ENCODE measurements around the gene DOCK10. TPM values are rescaled to one million over a fixed set of nuclear protein-coding genes. Genes with fewer than 3 reads are reported as not detected.

Gene DOCK10
- total RNA-seq, 1 donor: 20.7 TPM

DNA sequence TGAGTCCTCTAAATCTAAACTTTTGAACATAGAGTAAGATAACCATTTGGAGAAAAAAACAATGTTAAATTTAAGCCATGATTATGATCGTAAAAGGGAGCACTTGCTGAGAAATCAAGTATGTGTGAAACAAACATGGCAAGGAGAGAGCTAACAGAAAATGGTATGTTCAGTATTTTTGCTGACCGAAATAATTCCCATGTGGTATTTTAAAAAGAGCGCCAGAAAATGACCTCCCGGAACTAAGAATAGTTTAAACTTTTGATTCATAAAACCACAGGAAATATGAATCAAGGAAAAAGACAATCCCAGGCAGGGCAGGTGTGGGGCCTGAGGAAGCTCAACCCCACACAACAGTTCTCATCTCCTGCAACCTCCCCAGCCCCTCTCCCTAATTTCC lies 74.2 kb downstream of the DOCK10 start:
- no peak overlapping the region for H3K4me3 ChIP-seq (ENCODE audit: low read depth, low read length)
- DNase-seq (ENCODE audit: low read depth): no peak
- TF ChIP-seq, protein P1, sequence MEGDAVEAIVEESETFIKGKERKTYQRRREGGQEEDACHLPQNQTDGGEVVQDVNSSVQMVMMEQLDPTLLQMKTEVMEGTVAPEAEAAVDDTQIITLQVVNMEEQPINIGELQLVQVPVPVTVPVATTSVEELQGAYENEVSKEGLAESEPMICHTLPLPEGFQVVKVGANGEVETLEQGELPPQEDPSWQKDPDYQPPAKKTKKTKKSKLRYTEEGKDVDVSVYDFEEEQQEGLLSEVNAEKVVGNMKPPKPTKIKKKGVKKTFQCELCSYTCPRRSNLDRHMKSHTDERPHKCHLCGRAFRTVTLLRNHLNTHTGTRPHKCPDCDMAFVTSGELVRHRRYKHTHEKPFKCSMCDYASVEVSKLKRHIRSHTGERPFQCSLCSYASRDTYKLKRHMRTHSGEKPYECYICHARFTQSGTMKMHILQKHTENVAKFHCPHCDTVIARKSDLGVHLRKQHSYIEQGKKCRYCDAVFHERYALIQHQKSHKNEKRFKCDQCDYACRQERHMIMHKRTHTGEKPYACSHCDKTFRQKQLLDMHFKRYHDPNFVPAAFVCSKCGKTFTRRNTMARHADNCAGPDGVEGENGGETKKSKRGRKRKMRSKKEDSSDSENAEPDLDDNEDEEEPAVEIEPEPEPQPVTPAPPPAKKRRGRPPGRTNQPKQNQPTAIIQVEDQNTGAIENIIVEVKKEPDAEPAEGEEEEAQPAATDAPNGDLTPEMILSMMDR (IDR thresholded peaks at IDR 0.05; ENCODE audit: insufficient read depth, low read depth, low read length): no peak

DNA sequence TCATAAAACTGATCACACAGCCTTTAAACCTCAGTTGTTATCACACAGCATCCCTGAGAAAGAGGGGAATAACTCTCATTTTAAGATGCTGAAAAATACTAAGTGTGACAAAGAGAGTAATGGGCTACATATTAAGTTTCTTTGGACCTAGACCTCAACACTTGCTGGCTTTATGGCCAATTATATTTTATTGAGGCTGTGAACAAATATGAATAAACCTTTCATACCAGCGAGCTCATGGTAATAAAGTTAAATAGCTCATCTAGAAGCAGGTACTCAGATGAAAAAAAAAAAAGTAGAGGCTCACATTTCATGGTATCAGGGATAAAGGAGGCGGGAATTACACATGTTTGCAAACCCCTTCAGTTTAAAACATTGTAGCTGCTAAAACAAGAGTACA lies 75.7 kb downstream of the DOCK10 start:
- H3K4me3 ChIP-seq (ENCODE audit: low read depth, low read length): no peak overlapping the region
- DNase-seq (ENCODE audit: low read depth): no peak
- TF ChIP-seq, protein P1 (IDR thresholded peaks at IDR 0.05; ENCODE audit: insufficient read depth, low read depth, low read length): no peak

DNA sequence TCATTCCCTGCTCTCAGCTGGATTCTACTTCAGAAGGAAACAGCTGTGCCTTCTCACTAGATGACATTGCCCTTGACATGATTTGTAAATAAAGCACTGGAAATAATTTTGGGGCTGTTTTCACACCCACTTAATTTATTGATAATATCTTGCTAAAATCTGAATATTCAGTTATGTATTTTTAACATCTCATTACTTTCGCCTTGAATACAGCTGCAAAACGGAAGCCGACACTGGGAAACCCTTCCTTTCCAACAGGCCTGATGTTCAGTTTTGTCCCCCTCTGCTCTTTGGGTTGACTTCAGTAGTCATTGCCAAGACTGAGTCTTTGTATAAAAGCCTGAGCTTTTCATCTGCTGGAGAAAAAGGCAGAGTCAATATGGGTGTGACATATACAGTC lies 82.7 kb downstream of the DOCK10 start:
- TF ChIP-seq, protein P1 (IDR thresholded peaks at IDR 0.05; ENCODE audit: insufficient read depth, low read depth, low read length): no peak
- H3K4me3 ChIP-seq (ENCODE audit: low read depth, low read length): no peak overlapping the region
- DNase-seq (ENCODE audit: low read depth): no peak

DNA sequence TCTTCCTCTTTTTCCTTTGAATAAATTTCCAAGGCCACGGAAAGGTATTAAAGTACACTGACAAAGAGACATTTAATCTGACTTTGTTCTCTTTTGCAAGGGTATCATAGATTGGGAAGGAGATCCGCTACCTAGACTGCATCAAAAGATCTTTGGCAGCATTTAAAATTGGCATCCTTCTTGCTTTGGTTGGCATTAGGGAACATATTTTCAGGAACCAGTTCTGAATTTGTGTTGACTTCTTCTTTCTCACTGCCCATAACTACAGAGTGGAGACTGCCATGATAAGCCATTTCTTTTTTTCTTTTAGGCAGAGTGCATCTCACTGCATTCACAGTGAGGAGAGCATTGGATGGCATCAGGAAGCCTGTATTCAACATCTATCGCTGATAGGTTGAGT lies 83.4 kb downstream of the DOCK10 start:
- DNase-seq (ENCODE audit: low read depth): no peak
- H3K4me3 ChIP-seq (ENCODE audit: low read depth, low read length): no peak overlapping the region
- TF ChIP-seq, protein P1 (IDR thresholded peaks at IDR 0.05; ENCODE audit: insufficient read depth, low read depth, low read length): no peak

DNA sequence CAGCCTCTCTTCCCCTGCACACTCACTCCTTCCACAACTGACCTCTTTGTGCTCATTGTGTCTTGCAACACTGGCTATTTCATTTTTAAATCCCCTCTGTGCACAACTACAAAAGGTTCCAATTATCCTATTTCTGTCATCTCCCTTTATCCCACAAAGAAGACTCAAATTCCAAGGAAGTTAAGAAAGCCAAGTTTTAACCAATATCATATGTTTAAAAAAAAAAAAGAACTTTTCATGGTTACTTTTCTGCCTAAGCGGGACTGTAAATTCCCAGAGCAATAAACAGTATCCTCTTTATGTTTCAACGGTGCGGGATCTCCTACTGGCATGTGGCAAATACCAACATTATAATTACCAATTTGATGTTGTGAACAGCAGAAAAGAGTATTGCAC lies 83.8 kb downstream of the DOCK10 start:
- no peak overlapping the region for H3K4me3 ChIP-seq (ENCODE audit: low read depth, low read length)
- peak; percentile 18 for DNase-seq (ENCODE audit: low read depth)
- TF ChIP-seq, protein P1 (IDR thresholded peaks at IDR 0.05; ENCODE audit: insufficient read depth, low read depth, low read length): no peak

DNA sequence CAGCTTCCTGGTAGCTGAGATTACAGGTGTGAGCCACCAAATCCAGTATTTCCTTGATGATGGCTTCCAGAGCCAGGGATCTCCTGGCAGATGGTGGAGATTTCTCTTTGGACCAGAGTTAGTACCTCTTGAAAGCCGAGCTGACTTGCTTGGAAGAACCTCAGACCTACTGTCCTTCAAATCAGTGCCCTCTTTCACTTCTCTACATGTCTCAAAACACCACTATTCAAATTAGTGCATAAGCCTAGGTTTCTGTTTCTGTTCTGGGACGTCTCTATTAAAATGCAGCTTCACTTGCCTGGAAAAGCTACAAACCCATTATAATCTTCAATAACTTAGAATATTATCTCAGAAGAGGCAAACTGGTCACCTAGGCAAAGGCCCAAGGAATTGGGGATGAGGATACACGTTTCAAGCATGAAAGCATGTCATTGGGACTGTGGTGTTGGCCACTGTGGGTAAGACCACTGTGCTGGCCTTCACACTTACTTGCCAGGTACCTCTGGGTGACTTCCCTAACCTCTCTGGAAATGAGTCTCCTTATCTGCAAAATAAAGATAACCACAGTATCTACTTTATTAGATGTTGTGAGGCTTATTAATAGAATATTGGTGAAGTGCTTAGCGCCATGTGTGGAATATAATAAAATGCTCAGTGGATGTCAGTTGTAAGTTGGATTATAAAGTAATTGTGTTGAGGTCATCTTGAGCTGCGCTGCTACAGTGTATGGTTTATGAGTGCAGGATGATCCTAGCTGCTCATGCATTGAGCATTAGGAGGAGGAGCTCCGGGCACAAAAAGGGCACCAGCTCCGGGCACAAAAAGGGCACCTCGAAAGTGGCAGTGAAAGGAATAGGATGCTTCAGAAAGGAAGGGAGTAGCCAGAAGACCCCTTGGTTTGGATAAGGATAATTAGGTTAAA lies 84.5 kb downstream of the DOCK10 start:
- no peak for DNase-seq (ENCODE audit: low read depth)

More for the DNA sequence above, 84.5 kb downstream of the DOCK10 start:
- TF ChIP-seq, protein P1 (IDR thresholded peaks at IDR 0.05; ENCODE audit: insufficient read depth, low read depth, low read length): no peak
- H3K4me3 ChIP-seq (ENCODE audit: low read depth, low read length): no peak overlapping the region
